ENCODE results near the gene GRIK1.

GRIK1 gene

DNA sequence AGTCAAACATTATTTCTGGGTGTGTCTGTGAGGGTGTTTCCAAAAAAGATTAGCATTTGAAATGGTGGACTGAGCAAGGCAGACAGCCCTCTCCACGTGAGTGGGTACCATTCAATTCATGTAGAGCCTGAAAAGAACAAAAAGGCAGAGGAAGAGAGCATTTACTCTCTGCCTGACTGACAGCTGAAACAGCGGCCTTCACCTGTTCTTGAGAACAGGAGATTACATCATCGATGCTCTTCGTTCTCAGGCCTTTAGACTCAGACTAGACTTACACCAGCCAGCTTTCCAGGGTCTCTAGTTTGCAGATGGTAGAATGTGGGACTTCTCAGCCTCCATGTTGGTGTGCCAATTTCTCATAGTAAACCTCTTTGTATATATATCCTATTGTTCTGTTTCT lies 338.7 kb downstream of the GRIK1 start:
- TF ChIP-seq, protein P1, sequence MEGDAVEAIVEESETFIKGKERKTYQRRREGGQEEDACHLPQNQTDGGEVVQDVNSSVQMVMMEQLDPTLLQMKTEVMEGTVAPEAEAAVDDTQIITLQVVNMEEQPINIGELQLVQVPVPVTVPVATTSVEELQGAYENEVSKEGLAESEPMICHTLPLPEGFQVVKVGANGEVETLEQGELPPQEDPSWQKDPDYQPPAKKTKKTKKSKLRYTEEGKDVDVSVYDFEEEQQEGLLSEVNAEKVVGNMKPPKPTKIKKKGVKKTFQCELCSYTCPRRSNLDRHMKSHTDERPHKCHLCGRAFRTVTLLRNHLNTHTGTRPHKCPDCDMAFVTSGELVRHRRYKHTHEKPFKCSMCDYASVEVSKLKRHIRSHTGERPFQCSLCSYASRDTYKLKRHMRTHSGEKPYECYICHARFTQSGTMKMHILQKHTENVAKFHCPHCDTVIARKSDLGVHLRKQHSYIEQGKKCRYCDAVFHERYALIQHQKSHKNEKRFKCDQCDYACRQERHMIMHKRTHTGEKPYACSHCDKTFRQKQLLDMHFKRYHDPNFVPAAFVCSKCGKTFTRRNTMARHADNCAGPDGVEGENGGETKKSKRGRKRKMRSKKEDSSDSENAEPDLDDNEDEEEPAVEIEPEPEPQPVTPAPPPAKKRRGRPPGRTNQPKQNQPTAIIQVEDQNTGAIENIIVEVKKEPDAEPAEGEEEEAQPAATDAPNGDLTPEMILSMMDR (IDR thresholded peaks at IDR 0.05; ENCODE audit: borderline replicate concordance, insufficient read depth, low read depth, low read length), result no peak
- H3K4me3 ChIP-seq (ENCODE audit: low read depth, low read length), result no peak overlapping the region

DNA sequence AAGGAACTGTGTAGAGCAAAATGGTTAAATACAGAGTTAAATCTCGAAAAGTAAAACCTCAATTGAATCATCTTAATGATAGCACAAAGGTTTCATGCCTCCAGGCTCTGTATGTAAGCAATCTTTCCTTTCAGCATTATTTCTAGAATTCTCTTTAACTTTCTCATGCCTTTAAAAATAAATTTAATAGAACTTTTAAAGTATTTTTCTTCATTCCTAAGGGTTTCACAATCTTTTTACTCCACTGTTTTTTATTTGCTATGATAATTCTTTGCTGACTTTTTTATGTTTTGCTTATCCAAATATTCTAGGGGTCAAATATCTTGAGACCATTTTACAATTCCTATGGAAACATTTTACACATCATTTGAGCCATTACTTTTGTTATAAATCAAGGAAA lies 353.1 kb downstream of the GRIK1 start:
- no peak overlapping the region for H3K4me3 ChIP-seq (ENCODE audit: low read depth, low read length)
- TF ChIP-seq, protein P1 (IDR thresholded peaks at IDR 0.05; ENCODE audit: borderline replicate concordance, insufficient read depth, low read depth, low read length), result no peak

DNA sequence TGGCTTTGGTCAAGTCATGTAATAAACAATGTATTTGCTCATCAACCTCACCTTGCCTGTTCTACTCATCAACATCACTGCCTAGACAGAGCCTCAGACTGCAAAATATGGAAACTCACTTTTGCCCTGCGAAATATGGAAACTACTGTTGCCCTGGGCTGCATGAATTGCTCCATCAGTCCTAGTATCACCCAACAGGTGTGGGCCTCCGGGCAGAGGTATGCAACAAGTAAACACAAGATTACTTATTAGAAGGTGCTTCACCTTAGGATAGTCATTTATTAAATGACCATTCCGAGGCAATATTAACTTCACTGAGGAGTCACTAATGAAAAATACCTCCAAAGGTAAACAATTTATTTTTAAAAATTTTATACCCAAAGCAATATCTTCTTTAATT lies 354.3 kb downstream of the GRIK1 start:
- TF ChIP-seq, protein P1 (IDR thresholded peaks at IDR 0.05; ENCODE audit: borderline replicate concordance, insufficient read depth, low read depth, low read length), result no peak
- no peak overlapping the region for H3K4me3 ChIP-seq (ENCODE audit: low read depth, low read length)

DNA sequence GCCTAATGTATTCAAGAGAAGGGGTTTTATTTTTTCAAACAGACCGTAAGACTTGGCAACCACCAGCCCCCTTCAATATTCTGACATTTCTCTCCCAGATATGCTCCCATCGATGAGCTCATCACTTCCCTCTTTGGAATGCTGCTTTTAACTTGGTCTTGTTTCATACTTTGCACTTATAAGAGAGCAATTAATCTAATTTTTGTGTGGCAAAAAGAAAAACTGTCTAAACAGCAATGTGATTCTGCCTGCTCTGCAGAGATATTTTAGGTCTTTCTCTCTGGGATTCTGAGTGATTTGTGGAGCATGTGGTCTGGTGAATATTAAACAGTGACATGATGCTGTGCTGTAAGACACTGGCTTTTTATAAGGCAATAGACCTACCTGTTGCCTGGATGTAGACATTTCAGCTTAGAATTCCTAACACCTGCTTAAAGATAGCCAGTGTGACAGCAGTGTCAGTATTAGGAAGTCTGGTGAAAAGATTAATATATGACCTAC lies 356.3 kb downstream of the GRIK1 start:
- TF ChIP-seq, protein P1 (IDR thresholded peaks at IDR 0.05; ENCODE audit: borderline replicate concordance, insufficient read depth, low read depth, low read length), result no peak
- no peak overlapping the region for H3K4me3 ChIP-seq (ENCODE audit: low read depth, low read length)

DNA sequence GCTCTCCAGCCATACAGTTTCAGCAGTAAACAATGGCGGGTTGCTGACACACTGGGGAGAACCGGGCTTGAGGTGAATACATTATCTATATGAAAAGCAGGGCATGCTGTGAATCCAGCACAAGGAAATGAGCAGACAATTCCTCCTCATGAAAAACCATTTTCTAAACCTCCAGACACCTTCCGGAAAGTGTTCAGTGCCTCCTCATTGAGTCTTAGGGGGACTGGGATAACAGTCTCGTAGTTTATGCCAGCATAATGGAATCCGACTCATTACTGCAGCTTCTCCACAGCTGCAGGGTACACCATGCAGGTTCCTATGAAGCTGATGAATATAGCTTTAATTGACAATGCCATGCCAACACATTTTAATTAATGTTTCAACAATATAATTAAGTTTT lies 356.9 kb downstream of the GRIK1 start:
- TF ChIP-seq, protein P1 (IDR thresholded peaks at IDR 0.05; ENCODE audit: borderline replicate concordance, insufficient read depth, low read depth, low read length), result no peak

DNA sequence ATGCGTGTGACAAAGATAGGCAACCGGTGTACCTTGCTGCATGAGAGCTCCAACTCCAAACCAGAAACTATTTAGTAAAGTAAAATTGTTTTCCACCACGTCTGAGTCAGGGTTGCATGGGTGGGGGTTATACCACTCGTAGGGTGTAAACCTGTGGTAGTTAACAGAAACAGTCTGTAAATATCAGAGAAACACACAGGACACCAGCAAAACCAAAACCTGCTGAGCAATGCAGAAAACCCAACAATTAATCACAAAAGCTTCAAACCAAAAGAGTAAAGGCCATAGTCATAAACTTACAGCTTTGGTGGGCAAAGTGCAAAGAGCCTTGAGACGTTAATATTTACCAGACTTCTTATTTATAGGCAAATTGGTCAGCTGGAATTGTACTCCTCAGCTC lies 358.4 kb downstream of the GRIK1 start:
- H3K4me3 ChIP-seq (ENCODE audit: low read depth, low read length), result no peak overlapping the region
- TF ChIP-seq, protein P1 (IDR thresholded peaks at IDR 0.05; ENCODE audit: borderline replicate concordance, insufficient read depth, low read depth, low read length), result no peak

More for the DNA sequence above, 356.9 kb downstream of the GRIK1 start:
- H3K4me3 ChIP-seq (ENCODE audit: low read depth, low read length), result no peak overlapping the region

DNA sequence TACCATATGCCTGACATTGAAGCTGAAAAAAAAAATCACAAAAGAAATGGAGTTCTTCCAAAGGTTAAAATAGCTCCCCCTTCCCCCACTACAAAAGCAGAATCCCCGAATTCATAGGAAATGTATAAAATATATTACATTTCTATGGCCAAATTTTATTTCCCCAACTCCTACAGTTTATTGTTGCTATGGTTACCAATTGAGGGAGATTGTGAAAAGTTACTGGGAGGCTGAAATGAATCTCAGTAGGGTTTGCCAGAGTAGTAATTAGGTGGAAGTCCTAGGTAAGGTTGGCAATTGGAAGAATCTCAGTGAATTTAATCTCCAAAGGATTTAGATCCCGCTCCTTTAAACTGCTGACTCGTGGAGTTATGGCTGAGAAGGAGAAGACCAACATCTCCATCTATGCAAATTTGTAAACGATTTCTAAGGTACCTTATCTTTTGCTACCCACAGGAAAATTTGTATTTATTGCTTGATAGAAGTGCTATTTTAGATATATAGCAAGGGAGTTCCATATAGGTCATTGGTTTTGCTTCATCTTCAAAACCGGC lies 359.0 kb downstream of the GRIK1 start:
- TF ChIP-seq, protein P1 (IDR thresholded peaks at IDR 0.05; ENCODE audit: borderline replicate concordance, insufficient read depth, low read depth, low read length), result no peak

More for the DNA sequence above, 359.0 kb downstream of the GRIK1 start:
- no peak overlapping the region for H3K4me3 ChIP-seq (ENCODE audit: low read depth, low read length)

Data from GM12875 (cell line).